CD4-positive, alpha-beta T cell treated with Interleukin-4 for 1 hour (primary cell): Measurements from ENCODE around the gene ESYT1.

Experiments
- DNase-seq, 2 donors: peaks; one replicate each; pipeline ENCODE4 v3.0.0-alpha.2; 2020 to 2022

Gene ESYT1

GRCh38 chr12:56157201-56158028 is 29.3 kb downstream of the ESYT1 start:
- DNase-seq = peak; percentile 73 to 80

DNA sequence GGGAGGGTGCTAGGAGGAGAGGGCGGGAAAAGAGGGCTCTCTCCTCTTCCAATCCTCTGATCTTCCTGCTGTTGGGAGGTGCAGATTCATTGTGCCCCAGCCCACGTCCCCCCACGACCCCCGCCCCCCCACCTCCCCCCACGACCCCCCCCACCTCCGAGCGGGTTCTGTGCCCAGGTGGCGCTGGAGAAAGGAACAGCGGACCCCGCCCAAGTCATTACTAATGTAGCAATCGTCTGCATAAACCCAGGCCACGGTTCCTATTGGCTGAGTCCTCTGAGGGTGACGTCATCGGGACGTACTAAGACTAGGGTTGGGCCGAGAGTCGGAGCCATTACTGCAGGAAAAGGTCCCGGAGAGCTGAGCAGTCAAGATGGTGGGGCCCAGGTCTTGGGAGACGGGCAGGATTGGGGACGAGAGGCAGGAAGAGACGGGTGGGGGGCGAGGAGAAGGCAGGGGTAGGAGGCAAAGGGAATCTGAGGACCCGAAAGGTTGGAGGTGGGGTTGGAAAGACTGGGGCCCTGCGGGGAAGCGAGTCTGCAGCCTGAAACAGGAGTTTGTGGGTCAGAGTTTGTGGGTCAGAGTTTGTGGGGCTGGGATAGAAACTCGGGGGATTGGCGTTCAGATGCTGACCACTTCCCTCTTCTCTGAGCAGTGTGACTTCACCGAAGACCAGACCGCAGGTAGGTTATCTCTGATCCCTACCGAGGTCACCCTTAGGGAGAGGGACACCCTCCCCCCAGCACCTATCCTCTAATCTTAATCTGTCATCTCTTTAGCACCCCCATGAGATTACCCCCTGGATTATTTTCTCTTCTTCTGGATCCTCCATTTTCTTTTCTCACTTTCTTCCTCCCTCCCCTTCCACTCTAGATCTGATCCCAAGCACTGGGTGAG is 30.2 kb downstream of the ESYT1 start, which contains the start of gene MYL6:
Gene MYL6, plus strand, starts transcription at position 331 of the 897 bp plus-strand sequence. Its CDS starts 43 bp downstream, at position 374.
- peak; percentile 95 for DNase-seq

- DNase-seq = peak in 1 of 2 donors; percentile 38
These were observed 30.9 kb downstream of the ESYT1 start for GRCh38 chr12:56158926-56159461.

DNA sequence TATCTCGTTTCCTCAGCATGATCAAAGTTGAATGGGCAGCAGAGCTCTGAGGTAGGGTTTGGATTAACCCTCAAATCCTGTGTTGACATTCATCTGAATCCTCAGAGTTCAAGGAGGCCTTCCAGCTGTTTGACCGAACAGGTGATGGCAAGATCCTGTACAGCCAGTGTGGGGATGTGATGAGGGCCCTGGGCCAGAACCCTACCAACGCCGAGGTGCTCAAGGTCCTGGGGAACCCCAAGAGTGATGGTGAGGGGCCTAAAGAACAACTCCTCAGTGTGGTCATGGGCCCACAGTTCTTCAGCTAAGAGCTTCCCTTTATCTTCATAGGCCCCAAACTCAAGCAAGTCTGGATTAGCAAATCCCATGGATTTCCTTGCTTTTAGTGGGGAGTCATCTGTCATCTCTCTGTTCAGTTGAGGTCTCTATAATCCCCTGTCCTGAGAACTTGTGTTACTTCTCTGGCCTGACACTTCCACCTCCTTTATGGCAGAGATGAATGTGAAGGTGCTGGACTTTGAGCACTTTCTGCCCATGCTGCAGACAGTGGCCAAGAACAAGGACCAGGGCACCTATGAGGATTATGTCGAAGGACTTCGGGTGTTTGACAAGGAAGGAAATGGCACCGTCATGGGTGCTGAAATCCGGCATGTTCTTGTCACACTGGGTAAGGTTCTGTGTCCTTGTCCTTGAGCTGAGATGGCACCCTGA is 31.6 kb downstream of the ESYT1 start:
- DNase-seq = no peak

- DNase-seq = peak; percentile 61 to 75
These were observed 32.2 kb downstream of the ESYT1 start for GRCh38 chr12:56160193-56160763.

GRCh38 chr12:56160894-56161689 is 33.0 kb downstream of the ESYT1 start:
- DNase-seq = no peak

GRCh38 chr12:56161690-56162351 is 33.8 kb downstream of the ESYT1 start:
- no peak for DNase-seq

DNA sequence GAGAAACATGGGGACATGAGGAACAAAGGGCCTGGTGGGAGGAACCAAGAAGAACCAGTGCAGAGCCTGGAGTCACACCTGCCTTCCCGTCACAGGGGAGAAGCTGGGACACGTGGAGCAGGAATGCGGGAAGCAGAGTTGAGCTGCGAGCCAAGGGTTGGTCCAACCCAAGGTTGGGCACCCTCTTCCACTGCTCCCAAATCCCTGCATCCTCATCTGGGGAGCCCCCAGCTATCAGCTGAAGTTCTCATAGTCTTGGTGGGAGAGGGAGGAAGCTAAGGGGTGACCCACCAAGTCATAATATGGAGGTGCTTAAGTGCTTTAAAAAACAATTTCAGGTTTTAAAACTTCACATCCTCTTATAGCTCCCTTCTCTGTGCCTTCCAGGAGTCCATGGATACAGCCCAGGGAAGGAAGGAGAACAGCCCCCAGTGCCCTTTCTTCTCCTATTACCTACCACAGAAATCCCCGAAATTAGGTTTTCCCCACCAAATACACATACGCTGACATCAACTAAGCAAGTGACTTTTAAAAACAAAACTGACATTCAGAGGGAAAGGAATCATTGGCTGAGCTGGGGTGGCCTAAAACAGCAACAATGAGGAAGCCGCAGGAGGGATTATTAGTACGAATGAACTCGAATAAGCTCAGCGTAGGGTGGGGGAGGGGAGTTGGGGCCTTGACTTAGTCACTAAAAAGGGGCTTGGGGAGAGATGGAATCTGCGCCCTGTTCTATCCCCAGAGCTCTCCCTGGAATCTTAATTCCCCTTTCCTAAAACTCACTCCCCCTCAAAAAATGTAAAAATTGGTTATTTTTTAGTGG is 34.6 kb downstream of the ESYT1 start:
- DNase-seq = no peak

DNA sequence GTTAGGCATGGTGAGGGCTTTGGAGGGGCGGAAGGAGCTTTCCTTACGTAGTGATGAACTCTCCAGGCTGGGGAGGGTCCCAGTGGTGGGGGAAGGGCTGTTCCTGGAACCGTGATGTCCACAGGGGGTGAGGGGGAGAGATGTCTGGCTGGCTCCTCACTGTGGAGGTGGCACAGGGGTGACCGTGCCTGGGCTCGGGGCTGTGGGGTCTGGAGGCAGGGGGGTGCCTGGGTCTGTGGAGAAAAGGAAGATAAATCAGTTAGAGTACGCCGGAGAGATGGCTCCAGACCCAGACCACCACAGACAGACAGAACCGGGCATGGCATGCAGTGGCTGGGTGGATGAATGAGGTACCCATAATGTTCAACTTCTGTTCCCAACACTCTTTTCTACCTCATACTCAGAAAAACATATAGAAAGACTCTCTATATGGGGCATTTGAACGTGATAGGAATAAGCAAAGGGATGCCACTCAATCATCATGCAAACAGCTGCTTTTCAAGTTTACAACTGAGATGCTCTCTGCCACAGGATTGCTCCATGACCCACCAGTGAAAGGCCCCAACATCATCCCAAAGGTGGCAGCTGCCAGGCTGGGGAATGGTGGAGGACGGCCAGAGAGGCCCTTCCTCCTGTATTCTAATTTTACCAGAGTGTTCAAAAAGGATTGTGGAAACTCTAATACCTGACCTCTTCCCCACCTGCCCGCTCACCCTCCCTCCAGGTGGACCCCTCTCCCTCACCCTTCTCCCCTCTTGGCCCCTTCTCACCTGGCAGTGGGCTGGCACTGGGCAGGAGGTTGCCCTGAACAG is 35.7 kb downstream of the ESYT1 start:
- no peak for DNase-seq

DNA sequence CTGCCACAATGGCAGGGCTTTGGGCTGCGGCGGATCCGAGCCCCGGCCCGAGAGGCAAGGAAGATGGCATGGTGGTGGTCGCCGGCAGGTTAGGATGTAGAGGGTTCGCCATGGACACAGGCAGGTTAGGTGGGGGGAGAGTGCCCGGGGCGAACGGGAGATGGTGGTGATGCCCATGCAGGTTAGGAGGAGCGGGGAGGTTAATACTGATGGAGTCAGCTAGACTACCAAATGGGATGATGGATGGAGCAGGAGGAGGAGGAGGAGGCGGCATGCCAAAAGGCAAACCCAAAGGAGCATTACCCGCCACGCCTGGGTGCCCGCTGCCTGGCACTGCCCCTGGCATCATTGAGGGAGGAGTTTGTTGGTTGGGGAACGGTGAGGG is 36.3 kb downstream of the ESYT1 start:
- no peak for DNase-seq

GRCh38 chr12:56165369-56165768 is 37.3 kb downstream of the ESYT1 start:
- no peak for DNase-seq

DNA sequence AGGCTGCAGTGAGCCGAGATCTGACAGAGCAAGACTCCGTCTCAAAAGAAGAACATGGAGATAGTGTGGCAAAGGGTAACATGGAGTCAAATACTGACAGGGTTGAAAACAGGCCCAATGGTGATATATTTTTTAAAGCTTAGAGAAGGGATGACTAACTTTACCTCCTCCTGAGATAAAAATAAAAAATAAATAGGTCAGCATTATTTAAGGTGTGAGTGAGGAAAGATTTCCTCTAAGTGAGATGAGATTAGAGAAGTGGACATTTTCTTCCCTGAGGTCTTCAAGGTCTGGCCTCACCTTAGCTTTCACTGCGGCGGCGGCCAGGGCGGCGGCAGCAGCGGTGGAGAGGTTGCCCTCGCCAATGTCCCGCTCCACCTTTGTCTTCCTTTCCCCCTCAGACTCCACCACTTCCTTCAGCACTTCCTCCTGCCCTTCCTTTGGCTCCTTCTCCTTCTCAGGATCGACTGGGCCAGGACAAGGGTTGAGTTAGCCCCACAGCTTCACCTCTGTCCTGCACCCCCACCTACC is 41.2 kb downstream of the ESYT1 start:
- DNase-seq = no peak

GRCh38 chr12:56172839-56173238 is 44.8 kb downstream of the ESYT1 start:
- DNase-seq = no peak

DNA sequence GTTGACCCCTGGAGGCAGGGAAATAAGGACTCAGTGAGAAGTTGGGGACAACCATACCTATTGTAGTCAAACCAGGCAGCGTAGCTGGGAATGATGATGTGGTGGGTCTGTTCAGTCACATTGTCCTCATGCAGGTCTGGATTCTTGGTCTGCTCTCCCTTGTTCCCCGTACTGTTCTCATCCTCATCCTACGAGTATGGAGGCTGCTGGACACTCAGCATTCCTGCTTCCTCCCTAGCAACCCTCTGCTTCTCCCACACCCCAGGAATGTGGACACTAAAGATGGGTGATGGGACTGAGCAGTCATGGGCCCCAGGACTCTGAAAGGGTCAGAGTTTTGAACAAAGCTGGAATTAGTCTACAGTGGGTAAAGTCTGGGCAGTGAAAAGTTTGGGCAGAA is 50.3 kb downstream of the ESYT1 start:
- DNase-seq = no peak

- no peak for DNase-seq
These were observed 58.9 kb downstream of the ESYT1 start for GRCh38 chr12:56186957-56187356.

DNA sequence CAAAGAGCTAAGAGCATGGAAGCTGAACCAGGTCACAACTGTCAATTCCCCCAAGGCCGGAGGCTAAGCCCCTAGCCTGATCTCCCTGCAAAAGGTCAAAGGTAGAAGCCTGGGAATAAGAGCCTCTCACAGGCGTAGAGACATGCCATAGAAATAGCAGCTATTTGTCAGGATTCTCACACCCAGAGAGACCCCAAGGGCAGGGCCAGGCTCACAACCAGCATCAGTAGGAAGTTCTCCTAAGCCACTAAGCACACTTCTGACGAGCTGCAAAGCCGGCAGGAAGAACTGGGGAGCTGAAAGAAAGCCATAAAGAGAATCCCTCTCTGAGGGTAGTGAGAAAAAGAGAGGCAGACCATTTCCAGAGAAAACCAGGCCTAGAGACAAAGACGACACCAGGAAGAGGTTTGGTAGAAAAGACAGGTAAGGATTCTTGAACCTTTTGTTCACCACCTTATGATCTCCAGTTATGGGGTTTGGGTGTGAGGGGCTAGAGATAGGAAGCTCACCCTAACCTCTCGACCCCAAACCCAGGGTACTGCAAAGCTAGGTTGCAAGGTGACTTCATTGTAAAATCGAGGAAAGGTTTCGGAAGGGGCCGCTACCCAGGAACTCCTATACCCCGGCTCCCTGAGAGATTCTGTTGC is 60.2 kb downstream of the ESYT1 start:
- DNase-seq = peak in 1 of 2 donors; percentile 18

DNA sequence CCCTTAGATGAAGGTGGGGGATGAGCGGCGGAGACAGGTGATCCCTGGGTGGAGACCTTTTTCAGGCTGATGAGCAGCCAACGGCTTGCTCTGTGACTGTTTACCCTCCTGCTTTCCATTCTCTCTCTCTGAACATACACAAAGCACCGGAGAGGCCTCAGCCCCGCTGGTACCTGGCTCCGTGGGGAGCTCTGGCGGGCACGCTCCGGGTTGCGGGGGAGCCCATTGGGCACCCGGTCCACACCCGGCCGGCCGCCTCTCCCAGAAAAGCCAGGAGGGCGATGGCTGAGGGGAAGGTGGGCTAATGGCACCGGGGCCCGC is 60.7 kb downstream of the ESYT1 start:
- DNase-seq = no peak

DNA sequence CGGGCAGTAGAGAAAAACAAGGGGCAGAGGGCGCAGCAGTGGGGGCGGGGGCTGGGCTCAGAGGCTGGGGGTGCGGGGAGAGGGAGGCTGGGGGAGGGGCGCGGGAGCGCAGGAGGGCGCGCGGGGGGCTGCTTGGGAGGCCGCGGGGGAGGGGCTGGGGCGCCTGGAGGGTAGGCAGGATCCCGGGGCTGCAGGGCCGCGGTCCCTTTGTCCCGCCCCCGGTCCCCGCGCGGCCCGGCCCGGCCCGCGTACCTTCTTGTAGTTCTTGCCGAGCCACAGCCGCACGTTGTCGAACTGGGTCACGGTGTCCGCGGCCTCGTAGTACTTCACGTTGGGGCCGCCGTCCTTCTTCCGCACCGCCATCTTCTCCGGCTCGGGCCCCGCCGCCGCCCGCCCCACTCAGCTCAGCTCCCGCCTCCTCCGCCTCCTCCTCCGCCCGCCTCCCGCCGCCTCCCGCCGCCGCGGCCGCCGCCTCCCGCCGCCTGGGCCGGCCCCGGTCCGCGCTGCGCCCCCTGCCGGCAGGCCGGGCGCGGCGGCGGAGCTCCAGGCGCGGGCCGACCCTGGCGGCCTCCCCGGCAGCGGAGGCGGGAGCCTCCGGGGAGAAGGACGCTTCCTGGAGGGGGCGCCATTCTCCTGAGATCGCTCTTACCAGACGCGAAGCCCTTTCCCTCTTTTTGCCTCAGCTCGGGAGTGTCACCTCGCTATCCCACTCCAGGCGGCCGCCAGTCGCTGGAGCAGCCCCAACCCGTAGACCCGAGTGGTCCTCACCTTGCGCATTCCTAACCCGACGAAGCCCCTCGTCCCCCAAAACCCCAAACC is 61.2 kb downstream of the ESYT1 start, which contains the start of gene SMARCC2:
Gene SMARCC2, minus strand, starts transcription at position 385 of the 819 bp plus-strand sequence. Its CDS starts 22 bp downstream, at position 363.
- peak; percentile 83 to 89 for DNase-seq
